HL-60 (cell line): ENCODE results near the gene CCL13.

Source experiments
- GABPA ChIP-seq: IDR thresholded peaks from 2 replicates; pipeline ENCODE4 v1.6.1; 2012; ENCODE audit warnings: low read depth
- POLR2AphosphoS5 ChIP-seq: IDR thresholded peaks from 2 replicates; pipeline ENCODE4 v1.6.1; 2012; ENCODE audit warnings: low read depth
- SPI1 ChIP-seq: IDR thresholded peaks from 2 replicates; pipeline ENCODE4 v1.6.1; 2012; ENCODE audit warnings: low read depth, mild to moderate bottlenecking, borderline replicate concordance
- TF ChIP-seq, protein P1 (sequence below): IDR thresholded peaks from one replicate; pipeline ENCODE4 v1.5.1; 2011; ENCODE audit warnings: low read length, control low read depth, inconsistent platforms; ENCODE audit not compliant: insufficient read depth
- TF ChIP-seq, protein P2 (sequence below): IDR thresholded peaks from 2 replicates; pipeline ENCODE4 v1.6.1; 2012; ENCODE audit warnings: low read depth; ENCODE audit not compliant: insufficient replicate concordance

DNA sequence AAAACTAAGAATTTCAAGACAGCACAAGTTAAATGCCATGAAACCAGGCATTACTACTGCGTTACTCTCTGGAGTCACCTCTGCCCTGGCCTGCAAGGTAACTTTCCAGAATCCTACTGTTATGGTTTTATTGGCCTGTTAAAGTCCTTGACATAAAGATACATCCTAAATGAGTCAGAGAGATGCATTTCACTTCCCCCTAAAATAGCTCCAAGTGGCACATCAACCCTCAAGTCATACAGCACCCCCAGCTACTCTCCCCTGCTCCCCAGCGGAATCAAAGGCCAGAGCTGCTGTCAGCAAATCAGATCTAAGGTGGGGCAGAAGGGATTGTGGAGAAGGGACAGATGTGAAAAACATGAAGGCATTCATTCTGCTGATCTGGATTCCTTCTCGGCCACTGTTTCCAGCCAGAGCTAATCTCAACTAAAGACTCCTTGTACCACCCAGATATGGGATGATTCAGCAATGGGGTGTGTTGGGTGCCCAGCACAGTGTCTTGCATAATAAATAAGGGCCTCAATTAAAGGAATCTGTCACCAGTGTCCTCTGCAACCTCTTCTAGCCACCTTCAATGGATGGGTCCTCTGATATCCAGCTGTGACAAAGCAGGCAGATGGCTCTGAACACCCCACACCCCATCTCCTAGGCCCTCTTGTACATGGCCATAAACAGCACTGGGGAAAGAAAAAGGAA is 15.3 kb downstream of the CCL13 start:
- TF ChIP-seq, protein P1, sequence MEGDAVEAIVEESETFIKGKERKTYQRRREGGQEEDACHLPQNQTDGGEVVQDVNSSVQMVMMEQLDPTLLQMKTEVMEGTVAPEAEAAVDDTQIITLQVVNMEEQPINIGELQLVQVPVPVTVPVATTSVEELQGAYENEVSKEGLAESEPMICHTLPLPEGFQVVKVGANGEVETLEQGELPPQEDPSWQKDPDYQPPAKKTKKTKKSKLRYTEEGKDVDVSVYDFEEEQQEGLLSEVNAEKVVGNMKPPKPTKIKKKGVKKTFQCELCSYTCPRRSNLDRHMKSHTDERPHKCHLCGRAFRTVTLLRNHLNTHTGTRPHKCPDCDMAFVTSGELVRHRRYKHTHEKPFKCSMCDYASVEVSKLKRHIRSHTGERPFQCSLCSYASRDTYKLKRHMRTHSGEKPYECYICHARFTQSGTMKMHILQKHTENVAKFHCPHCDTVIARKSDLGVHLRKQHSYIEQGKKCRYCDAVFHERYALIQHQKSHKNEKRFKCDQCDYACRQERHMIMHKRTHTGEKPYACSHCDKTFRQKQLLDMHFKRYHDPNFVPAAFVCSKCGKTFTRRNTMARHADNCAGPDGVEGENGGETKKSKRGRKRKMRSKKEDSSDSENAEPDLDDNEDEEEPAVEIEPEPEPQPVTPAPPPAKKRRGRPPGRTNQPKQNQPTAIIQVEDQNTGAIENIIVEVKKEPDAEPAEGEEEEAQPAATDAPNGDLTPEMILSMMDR = no peak
- TF ChIP-seq POLR2AphosphoS5 (no peak), GABPA (no peak), SPI1 (no peak)
- TF ChIP-seq, protein P2, sequence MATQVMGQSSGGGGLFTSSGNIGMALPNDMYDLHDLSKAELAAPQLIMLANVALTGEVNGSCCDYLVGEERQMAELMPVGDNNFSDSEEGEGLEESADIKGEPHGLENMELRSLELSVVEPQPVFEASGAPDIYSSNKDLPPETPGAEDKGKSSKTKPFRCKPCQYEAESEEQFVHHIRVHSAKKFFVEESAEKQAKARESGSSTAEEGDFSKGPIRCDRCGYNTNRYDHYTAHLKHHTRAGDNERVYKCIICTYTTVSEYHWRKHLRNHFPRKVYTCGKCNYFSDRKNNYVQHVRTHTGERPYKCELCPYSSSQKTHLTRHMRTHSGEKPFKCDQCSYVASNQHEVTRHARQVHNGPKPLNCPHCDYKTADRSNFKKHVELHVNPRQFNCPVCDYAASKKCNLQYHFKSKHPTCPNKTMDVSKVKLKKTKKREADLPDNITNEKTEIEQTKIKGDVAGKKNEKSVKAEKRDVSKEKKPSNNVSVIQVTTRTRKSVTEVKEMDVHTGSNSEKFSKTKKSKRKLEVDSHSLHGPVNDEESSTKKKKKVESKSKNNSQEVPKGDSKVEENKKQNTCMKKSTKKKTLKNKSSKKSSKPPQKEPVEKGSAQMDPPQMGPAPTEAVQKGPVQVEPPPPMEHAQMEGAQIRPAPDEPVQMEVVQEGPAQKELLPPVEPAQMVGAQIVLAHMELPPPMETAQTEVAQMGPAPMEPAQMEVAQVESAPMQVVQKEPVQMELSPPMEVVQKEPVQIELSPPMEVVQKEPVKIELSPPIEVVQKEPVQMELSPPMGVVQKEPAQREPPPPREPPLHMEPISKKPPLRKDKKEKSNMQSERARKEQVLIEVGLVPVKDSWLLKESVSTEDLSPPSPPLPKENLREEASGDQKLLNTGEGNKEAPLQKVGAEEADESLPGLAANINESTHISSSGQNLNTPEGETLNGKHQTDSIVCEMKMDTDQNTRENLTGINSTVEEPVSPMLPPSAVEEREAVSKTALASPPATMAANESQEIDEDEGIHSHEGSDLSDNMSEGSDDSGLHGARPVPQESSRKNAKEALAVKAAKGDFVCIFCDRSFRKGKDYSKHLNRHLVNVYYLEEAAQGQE = no peak
